Measurements from ENCODE around the gene TOP3B. TPM values are rescaled to one million over a fixed set of nuclear protein-coding genes. Genes with fewer than 3 reads are reported as not detected.

TOP3B gene, protein sequence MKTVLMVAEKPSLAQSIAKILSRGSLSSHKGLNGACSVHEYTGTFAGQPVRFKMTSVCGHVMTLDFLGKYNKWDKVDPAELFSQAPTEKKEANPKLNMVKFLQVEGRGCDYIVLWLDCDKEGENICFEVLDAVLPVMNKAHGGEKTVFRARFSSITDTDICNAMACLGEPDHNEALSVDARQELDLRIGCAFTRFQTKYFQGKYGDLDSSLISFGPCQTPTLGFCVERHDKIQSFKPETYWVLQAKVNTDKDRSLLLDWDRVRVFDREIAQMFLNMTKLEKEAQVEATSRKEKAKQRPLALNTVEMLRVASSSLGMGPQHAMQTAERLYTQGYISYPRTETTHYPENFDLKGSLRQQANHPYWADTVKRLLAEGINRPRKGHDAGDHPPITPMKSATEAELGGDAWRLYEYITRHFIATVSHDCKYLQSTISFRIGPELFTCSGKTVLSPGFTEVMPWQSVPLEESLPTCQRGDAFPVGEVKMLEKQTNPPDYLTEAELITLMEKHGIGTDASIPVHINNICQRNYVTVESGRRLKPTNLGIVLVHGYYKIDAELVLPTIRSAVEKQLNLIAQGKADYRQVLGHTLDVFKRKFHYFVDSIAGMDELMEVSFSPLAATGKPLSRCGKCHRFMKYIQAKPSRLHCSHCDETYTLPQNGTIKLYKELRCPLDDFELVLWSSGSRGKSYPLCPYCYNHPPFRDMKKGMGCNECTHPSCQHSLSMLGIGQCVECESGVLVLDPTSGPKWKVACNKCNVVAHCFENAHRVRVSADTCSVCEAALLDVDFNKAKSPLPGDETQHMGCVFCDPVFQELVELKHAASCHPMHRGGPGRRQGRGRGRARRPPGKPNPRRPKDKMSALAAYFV
- 13.1 and 18.2 TPM in 2 replicates for total RNA-seq

DNA sequence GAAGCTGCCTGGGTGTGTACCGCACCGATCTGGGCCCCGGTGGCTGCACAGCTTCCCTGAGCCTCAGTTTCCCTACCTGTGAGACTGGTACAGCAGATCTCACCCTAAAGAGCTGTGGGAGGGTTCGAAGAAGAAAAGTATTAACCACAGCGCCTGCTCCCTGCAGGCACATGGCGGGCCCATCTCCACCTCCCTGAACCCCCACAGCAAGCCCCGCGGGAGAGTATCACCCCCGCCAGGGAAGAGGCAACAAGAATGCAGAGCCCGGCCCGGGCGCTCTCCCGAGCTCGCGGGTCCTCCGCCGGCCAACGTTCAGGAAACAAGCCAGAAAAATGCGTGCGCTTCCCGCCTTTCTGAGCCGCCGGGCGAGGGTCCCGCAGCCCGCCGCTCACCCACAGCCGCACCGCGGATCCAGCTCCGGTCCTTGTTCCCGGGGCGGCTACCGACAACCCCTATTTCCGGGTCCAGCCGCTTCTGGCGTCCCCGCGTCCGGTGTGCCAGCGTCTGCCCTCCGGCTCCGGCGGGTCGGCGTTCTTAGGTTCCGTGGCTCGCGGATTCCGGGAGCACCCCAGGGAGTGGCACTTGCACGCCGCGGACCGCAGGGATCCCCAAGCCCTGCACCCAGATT is at the start of gene TOP3B:
TOP3B (minus strand) TSS at position 450 of the 628 bp plus-strand sequence. CDS start 7,078 bp downstream, outside the sequence.
- peak; percentile 40 to 78 for DNase-seq (ENCODE audit: low read depth in 2 of 2)

DNA sequence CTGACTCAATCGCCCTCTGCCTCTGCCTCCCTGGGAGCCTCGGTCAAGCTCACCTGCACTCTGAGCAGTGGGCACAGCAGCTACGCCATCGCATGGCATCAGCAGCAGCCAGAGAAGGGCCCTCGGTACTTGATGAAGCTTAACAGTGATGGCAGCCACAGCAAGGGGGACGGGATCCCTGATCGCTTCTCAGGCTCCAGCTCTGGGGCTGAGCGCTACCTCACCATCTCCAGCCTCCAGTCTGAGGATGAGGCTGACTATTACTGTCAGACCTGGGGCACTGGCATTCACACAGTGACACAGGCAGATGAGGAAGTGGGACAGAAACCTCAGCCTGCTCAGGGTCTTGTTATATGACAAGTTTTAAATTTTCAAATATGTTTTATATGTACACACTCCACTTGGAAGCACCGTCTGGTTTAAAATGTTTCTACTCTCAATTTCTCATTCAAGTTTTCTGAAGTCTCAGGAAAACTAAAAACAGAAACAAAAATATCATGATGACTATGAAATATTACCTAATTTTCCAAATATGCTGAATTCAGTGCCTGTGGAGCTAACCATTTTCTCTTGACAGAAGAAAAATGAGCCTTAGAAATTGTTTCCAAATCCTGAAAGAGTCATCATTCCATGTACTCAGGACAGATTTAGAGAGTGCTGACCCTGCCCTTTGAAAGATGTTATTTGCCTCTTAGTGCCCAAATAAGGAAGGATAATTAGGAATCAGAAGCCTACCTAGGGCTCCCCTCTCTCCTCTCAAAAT is 48.8 kb upstream of the TOP3B start:
- DNase-seq (ENCODE audit: low read depth in 2 of 2): no peak

DNA sequence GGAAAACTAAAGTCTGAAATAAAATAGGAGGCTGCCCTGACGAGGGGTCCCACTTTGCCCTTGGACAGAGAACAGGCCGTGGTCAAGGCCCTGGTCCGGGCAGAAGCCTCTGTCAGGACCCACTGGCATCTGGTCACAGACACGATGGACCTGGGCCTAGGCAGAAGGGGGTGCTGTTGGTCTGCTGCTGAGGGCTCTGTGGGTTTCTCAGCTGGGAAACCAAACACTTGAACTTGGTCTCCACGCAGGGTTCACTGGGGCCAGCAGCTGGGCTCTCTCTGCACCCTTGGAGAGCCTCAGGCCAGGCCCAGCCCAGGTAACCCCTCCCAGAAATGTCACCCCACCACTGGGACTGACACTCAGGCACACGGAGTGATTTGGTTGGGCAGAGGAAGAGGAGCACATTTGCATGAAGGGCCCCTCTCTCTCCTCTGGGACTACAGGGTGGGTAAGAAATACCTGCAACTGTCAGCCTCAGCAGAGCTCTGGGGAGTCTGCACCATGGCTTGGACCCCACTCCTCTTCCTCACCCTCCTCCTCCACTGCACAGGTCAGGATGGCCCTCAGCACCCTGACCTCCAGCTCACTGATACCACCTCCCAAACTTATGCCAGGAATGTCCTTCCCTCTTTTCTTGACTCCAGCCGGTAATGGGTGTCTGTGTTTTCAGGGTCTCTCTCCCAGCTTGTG is 48.1 kb upstream of the TOP3B start:
- peak in 1 of 2 donors; percentile 10 for DNase-seq (ENCODE audit: low read depth in 2 of 2)

DNA sequence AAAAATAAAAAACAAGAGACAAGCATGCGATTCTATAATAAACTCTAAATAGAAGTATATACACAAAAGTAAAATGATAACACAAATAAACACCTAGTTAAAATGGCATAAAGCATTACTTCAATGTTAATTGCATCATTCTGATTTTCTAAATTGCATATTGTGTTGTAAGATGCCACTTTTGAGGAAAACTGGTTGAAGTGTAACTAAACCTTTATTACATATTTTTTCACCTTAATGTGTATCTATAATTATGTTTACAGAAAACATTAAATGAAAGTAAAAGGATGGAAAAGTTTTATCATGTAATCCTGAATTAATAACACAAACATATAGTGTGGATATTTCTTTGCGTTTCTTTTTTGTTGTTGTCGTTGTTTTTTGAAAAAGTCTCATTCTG is 45.4 kb upstream of the TOP3B start:
- DNase-seq (ENCODE audit: low read depth in 2 of 2): no peak

DNA sequence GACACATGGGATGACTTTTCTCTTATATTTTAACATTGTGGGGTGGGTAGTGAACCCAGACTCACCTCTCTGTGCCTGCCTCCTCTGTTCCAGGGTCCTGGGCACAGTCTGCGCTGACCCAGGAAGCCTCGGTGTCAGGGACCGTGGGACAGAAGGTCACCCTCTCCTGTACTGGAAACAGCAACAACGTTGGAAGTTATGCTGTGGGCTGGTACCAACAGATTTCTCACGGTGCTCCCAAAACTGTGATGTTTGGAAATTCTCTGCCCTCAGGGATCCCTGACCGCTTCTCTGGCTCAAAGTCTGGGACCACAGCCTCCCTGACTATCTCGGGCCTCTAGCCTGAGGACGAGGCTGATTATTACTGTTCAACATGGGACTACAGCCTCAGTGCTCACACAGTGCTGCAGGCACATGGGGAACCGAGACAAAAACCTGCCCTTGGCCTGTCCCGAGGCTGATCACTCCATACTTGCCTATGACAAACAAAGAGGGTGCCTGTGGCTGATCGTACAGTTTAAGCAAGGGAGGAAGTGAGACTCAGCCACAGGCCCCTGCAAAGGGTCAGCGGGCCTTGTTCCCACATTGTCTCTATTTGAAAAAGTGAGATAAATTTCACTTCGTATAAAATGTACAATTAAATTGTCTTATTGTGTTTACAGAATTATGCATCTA is 43.7 kb upstream of the TOP3B start:
- no peak for DNase-seq (ENCODE audit: low read depth in 2 of 2)

DNA sequence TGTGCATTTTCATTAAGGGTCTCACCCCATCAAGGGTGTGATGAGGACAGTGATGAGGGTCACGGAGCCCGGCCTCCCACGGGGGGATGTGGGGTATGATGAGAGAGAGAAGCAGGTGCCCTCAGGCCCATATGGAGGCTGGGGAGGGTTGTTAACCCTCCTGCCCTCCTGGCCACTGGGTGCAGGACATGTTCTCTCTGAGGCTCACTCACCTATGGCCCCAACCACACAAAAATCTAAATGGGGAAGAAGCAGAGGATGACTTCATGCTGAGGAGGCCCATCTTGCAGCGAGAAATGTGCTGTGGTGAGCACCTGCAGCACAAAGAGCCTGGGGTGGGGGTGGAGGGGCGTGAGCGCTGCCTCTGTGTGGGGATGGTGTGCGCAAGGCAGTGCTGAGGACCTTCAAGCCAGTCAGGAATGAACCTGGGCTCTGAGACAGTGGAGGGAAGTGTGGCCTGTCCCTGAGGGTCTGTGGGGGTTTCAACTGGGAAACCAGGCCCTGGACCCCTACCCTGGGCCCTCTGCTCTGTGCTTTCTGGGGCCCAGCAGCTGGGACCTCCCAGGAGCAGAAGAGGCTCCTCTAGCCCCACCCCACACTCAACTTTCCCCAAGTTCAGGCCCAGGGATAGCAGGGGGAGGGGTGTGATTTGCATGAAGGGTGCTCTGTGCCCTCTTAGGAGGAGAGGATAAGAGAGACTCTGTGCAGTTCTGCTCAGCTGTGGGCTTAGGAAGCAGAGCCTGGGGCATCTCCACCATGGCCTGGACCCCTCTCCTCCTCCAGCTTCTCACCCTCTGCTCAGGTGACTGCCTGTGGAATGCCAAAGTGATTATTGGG is 43.0 kb upstream of the TOP3B start:
- no peak for DNase-seq (ENCODE audit: low read depth in 2 of 2)

DNA sequence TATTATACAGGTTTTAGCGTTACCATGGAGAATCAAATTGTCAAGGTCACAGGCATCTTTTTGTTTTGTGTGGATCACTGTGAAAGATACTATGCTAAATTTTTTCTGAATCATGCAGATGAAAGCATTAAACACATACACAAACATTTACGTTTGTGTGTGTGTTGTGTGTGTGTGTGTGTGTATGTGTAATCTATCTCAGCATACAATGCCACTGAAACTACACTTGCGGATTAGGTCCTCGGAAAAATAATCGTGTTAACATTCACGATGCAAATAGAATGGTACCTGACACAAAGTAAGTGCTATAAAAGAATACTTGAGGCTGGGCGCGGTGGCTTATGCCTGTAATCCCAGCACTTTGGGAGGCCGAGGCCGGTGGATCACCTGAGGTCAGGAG is 41.9 kb upstream of the TOP3B start:
- DNase-seq (ENCODE audit: low read depth in 2 of 2): no peak

DNA sequence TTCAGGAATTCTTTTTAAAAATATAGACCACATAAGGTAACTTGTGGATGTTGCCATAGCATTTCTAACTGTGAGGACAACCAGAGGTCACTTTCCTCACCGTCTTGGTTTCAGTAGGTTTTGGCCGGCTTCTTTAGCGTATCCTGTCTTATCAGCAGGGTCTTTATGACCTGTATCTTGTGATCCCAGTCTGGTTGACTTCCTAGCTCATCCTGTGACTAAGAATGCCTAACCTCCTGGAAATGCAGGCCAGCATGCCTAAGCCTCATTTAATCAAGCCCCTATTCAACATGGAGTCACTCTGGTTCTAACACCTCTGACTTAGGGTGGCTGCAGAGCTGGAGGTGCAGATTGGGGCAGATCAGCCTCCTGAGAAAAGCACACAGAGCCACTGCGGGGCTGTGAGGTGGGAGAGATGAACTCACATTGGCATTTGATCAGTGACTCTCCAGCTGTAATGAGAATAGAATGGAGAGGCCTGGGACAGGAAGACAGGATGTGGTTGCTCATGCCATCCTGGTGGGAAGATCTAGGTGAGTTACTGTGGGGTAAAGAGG is 41.1 kb upstream of the TOP3B start:
- DNase-seq (ENCODE audit: low read depth in 2 of 2): peak in 1 of 2 donors; percentile 7

DNA sequence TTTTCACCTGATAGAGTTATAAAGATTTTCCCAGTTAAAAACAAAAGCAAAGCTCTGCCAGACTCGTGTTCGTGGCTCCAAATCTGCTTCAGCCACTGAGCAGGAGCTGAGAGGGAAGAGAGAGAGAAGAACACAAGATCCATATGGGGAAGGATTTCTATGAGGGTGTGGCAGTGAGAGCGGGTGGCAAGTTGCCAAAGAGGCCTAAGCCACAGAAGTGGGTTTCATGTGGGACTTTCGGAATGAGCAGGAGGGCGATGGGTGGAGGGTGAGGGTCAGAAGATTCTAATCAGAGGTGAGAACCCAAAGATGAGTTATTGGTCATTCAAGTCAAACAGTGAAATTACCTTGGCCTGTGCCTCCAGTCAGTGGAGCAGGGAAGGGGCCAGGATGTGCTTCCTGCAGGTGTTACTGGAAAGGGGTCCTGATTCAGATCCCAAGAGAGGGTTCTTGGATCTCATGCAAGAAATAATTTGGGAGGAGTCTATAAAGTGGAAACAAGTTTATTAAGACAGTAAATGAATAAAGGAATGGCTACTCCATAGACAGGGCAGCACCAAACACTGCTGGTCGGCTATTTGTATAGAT is 40.5 kb upstream of the TOP3B start:
- DNase-seq (ENCODE audit: low read depth in 2 of 2): no peak

DNA sequence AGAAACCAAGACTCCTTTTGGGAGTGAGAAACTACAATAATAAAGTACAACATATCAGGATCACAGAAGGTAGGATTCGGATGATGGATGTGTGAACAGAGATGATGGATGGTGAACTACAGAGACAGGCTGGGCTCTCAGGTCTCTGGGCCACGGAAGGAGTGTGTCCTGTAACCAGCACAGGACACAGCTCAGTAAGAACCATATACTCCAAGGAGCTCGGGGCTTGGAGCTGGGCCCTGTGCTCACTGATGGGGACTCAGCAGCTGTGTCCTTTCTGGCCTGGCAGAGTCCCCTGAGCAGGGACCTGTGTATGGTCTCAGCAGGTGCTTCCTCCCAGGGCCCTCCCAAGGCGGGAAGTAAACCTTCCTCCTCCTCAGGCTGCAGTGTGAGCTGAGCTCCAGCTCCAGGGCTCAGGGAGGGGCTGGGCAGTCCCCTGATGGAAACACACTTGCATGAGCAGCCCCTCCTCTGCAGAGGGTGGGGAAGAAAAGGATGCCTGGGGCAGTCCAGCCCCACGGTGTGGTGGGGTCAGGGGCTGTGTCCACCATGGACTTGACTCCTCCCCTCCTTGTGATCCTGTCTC is 39.8 kb upstream of the TOP3B start:
- DNase-seq (ENCODE audit: low read depth in 2 of 2): no peak

DNA sequence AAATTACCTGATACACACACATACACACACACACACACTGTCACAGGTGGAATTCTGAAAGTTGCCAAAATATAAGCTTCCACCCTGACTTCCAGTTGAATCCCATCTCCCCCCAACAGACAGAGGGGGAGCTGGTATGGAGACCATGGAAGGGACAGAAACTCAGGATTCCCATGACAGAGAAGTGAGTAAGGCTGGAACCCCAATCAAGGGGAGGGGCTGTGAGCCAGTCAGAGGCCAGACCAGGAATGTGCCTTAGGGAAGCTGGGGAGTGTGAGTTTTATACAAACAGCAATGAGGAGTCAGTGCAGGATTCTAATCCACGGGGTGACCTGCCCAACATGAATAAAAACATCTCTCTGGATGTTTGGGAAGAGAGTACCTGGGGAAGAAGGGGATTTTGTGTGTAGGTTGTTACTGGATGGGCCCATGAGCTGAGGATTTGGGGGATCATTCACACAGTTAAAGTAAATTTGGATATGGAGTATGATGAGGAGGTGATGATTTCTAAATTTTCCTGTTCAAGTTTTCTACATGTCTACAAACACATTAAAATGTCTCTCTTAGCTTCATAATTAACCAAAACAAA is 38.7 kb upstream of the TOP3B start:
- no peak for DNase-seq (ENCODE audit: low read depth in 2 of 2)

DNA sequence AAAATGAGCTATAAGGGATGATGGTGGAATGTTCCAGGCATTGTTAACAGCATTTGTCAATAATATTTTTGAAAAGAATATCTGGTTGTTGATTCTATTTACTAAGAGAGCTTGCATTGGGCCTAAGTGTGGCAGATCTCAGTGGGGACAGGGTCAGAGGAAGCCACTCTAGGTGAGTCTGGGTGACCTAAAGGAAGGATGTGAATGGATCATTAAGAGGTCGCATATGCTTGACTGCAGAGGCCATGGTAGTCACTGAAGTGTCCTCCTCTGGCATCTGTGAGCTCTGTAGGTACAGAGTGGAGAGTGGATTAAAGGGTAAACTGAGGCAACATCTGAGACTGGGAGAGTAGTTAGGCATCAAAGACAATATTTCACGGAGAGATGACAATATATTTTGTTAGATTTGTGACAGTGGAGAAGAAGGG is 37.9 kb upstream of the TOP3B start:
- no peak for DNase-seq (ENCODE audit: low read depth in 2 of 2)

DNA sequence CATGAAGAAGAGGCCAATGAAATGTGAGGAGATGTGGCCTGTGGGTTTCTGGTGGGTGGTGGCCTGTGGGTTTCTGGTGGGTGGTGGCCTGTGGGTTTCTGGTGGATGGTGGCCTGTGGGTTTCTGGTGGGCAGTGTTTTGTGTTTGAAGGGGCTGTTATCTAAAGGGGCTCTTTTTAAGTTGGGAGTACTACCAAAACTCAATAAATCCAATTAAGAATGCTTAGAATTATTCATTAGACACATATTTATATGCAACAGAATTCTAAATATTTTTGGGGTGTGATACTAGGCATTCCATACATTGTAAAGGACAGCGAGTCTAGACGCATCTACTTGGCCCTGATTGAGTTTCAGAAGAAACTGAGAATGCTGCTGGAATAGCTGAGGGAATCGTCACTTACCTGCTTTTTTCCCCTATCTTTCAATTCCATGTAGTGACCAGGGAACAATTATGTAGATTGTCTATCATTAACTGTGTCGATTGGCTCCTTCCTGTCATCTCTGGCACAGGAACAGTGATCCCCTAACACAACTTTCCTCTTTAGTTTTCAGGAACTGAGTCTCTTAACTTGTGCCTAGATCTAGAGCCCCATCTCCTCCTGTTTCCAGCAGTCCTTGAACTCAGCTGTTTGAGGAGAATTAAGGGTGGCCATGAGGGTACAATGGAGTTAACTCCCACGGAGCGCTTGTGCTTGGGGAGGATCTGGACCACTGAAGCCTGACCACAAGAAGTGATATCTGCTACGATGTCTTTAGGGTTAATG is 37.3 kb upstream of the TOP3B start:
- no peak for DNase-seq (ENCODE audit: low read depth in 2 of 2)

DNA sequence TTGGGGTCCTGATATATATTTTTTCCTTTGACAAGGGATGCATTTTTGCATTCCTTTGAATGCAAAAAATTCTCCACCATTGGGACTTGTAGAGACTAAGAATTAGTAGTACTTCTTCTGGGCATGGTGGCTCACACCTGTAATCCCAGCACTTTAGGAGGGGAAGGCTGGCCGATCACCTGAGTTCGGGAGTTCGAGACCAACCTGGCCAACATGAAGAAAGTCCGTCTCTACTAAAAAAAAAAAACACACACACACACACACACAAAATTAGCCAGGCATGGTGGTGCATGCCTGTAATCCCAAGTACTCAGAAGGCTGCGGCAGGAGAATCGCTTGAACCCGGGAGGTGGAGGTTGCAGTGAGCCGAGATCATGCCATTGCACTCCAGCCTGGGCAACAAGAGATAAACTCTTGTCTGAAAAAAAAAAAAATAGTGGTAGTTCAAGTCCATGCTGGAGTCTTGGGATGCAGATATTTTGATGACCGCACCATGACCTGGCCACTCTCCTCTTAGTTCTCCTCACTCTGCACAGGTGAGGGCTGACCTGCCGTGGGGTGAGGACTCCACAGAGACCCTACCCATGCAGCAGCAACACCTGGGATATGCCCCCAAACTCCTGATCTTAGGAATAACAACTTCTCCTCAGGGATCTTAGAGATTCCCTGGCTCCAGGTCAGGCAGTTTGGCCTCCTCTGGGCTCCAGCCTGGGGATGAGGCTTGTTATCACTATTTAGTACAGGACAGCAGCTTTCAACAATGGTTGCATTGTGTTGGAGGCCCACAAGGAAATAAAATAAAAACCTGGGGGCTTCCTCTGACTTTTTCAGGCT is 36.5 kb upstream of the TOP3B start:
- no peak for DNase-seq (ENCODE audit: low read depth in 2 of 2)

DNA sequence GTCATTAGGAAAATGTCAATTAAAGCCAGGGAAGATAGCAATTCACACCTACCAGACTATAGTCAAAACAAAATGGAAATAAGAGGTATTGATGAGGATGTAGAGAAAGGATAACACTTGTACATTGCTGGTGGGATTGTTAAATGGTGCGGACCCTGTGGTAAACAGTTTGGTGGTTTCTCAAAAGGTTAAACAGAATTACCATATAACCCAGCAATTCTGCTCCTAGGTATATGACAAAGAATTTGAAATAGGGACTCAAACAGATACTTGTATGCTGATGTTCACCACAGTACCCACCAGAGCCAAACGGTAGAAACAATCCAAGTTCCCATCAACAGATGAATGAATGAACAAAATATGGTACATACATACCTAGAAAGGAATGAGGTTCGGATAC is 33.0 kb upstream of the TOP3B start:
- no peak for DNase-seq (ENCODE audit: low read depth in 2 of 2)

DNA sequence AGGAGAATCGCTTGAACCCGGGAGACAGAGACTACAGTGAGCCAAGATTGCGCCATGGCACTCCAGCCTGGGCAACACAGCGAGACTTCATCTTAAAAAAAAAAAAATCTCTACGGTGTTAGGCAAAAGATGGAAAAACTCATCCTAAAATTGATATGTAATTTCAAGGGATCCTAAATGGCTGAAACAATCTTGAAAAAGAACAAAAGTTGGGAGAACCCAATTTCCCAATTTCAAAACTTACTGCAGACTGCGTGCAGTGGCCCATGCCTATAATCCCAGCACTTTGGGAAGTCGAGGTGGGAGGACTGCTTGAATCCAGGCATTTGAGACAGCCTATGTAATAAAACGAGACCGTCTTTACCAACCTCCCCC is 31.7 kb upstream of the TOP3B start:
- DNase-seq (ENCODE audit: low read depth in 2 of 2): no peak
